H1 (cell line): Measurements from ENCODE around the gene AIRE. TPM values are rescaled to one million over a fixed set of nuclear protein-coding genes. Genes with fewer than 3 reads are reported as not detected.

Experiments
- CTCF ChIA-PET: fragments of 300-600 bp; sonication (Branson Sonifier 250); formaldehyde crosslinking; loops from one replicate; lab custom pipeline; 2021; ENCODE audit not compliant: partially characterized antibody; lab: Charles Lee
- POLR2A ChIA-PET: fragments of 300-600 bp; sonication (Branson Sonifier 250); formaldehyde crosslinking; loops from one replicate; lab custom pipeline; 2021; ENCODE audit warnings: inconsistent platforms; ENCODE audit not compliant: partially characterized antibody; lab: Charles Lee
- DNase-seq, 2 experiments: peaks; one replicate each; pipeline versions ENCODE4 v3.0.0 to v3.0.0-alpha.2; 2010 to 2022; ENCODE audit warnings: low spot score in 2 of 2, low read depth in 1 of 2, mixed read lengths in 1 of 2
- FAIRE-seq: peaks from 2 replicates; lab custom pipeline; 2011; peaks lifted over from hg19 to GRCh38; lab: Jason Lieb, UNC
- H2AFZ ChIP-seq: 2 replicates; pipeline ENCODE4 v1.8.1; 2012; ENCODE audit warnings: low read length, inconsistent platforms
- H2AK5ac ChIP-seq: 2 replicates; pipeline ENCODE4 v1.6.1; 2013; ENCODE audit warnings: low read depth, low read length
- H2BK120ac ChIP-seq: replicated peaks from 2 replicates; pipeline ENCODE3; 2013; ENCODE audit warnings: low read depth, low read length, inconsistent platforms
- H2BK12ac ChIP-seq: 2 replicates; pipeline ENCODE4 v1.6.1; 2013; ENCODE audit warnings: low read depth, low read length
- H2BK15ac ChIP-seq: 2 replicates; pipeline ENCODE4 v1.6.1; 2013; ENCODE audit warnings: low read length
- H2BK20ac ChIP-seq: 2 replicates; pipeline ENCODE4 v1.6.1; 2013; ENCODE audit warnings: low read length
- H2BK5ac ChIP-seq: 2 replicates; pipeline ENCODE4 v1.6.1; 2013; ENCODE audit warnings: low read depth, low read length
- H3K14ac ChIP-seq: 2 replicates; pipeline ENCODE4 v1.6.1; 2013; ENCODE audit warnings: inconsistent platforms; ENCODE audit not compliant: insufficient read length
- H3K18ac ChIP-seq: 2 replicates; pipeline ENCODE4 v1.6.1; 2013; ENCODE audit warnings: low read length; ENCODE audit errors: extremely low read depth
- H3K23ac ChIP-seq: 2 replicates; pipeline ENCODE4 v1.6.1; 2013; ENCODE audit warnings: inconsistent platforms; ENCODE audit not compliant: insufficient read length
- H3K23me2 ChIP-seq: 2 replicates; pipeline ENCODE4 v1.6.1; 2013; ENCODE audit warnings: low read depth, low read length
- H3K27ac ChIP-seq: 2 replicates; pipeline ENCODE4 v1.6.1; 2011; ENCODE audit warnings: low read depth, low read length, inconsistent platforms
- H3K27me3 ChIP-seq, 4 experiments: replicated peaks in 1 of 4; 1 replicate in 1 of 4; 2 replicates in 3 of 4; pipeline versions ENCODE4 v1.6.1 to v1.8.1; 2011 to 2013; ENCODE audit warnings: low read length in 3 of 4, mild to moderate bottlenecking in 3 of 4, inconsistent platforms in 2 of 4, mixed read lengths in 2 of 4, moderate library complexity in 1 of 4; ENCODE audit not compliant: control insufficient read depth in 3 of 4, insufficient read depth in 3 of 4; ENCODE audit errors: extremely low read depth in 1 of 4
- H3K36me3 ChIP-seq, 4 experiments: 2 replicates each; pipeline versions ENCODE4 v1.6.1 to v1.8.1; 2011 to 2013; ENCODE audit warnings: mild to moderate bottlenecking in 4 of 4, low read length in 3 of 4, moderate library complexity in 2 of 4, control low read depth in 1 of 4, inconsistent platforms in 1 of 4; ENCODE audit not compliant: insufficient read depth in 4 of 4, control insufficient read depth in 2 of 4
- H3K4ac ChIP-seq: replicated peaks from 2 replicates; pipeline ENCODE3; 2013; ENCODE audit warnings: low read length, low read depth, mixed read lengths, inconsistent platforms; ENCODE audit not compliant: insufficient read length
- H3K4me1 ChIP-seq, 4 experiments: replicated peaks in 1 of 4; 1 replicate in 1 of 4; 2 replicates in 3 of 4; pipeline versions ENCODE4 v1.6.1 to v1.8.1; 2011 to 2013; ENCODE audit warnings: low read length in 3 of 4, inconsistent platforms in 2 of 4, mixed read lengths in 1 of 4; ENCODE audit not compliant: insufficient read depth in 4 of 4, control insufficient read depth in 3 of 4
- H3K4me2 ChIP-seq, 2 experiments: 2 replicates each; pipeline versions ENCODE4 v1.6.1 to v1.8.1; 2011 to 2013; ENCODE audit warnings: low read depth in 2 of 2, low read length in 2 of 2, control low read depth in 1 of 2, inconsistent platforms in 1 of 2, mild to moderate bottlenecking in 1 of 2; ENCODE audit not compliant: insufficient read depth in 1 of 2
- H3K4me3 ChIP-seq, 4 experiments: fragments of 200-600, 300-600 bp in 1 of 4; sonication (generic), shearing (Covaris generic), sonication (Bioruptor Twin) in 1 of 4; 2 replicates each; pipeline versions ENCODE4 v1.5.1 to v1.8.1; 2011 to 2016; ENCODE audit warnings: low read length in 4 of 4, low read depth in 3 of 4, control low read depth in 2 of 4, inconsistent platforms in 2 of 4, mild to moderate bottlenecking in 2 of 4, mixed read lengths in 1 of 4, moderate library complexity in 1 of 4; ENCODE audit not compliant: insufficient read depth in 2 of 4; ENCODE audit errors: extremely low read depth in 1 of 4
- H3K56ac ChIP-seq: replicated peaks from 2 replicates; pipeline ENCODE3; 2013; ENCODE audit warnings: low read depth, mild to moderate bottlenecking, mixed read lengths, low read length, inconsistent platforms; ENCODE audit not compliant: insufficient read length
- H3K79me1 ChIP-seq: 2 replicates; pipeline ENCODE4 v1.6.1; 2013; ENCODE audit warnings: low read depth, low read length, control low read depth
- H3K79me2 ChIP-seq, 2 experiments: 2 replicates each; pipeline versions ENCODE4 v1.6.1 to v1.8.1; 2012 to 2013; ENCODE audit warnings: low read length in 2 of 2, mild to moderate bottlenecking in 2 of 2, inconsistent platforms in 1 of 2; ENCODE audit not compliant: insufficient read depth in 2 of 2, control insufficient read depth in 1 of 2
- H3K9ac ChIP-seq, 4 experiments: replicated peaks in 1 of 4; 1 replicate in 1 of 4; 2 replicates in 3 of 4; pipeline versions ENCODE4 v1.6.1 to v1.8.1; 2011 to 2013; ENCODE audit warnings: low read depth in 3 of 4, low read length in 3 of 4, control low read depth in 2 of 4, mild to moderate bottlenecking in 2 of 4, moderate library complexity in 2 of 4, inconsistent platforms in 1 of 4; ENCODE audit errors: extremely low read depth in 1 of 4
- H3K9me3 ChIP-seq, 2 experiments: 2 replicates each; pipeline versions ENCODE4 v1.6.1 to v1.8.1; 2012 to 2013; ENCODE audit warnings: mild to moderate bottlenecking in 2 of 2, moderate library complexity in 2 of 2, control low read depth in 1 of 2, inconsistent platforms in 1 of 2, low read depth in 1 of 2, low read length in 1 of 2, mixed read lengths in 1 of 2; ENCODE audit not compliant: insufficient read depth in 2 of 2
- H4K20me1 ChIP-seq, 2 experiments: replicated peaks in 1 of 2; 2 replicates each; pipeline versions ENCODE3 to v1.8.1; 2011 to 2013; ENCODE audit warnings: inconsistent platforms in 2 of 2, low read length in 2 of 2, mild to moderate bottlenecking in 1 of 2; ENCODE audit not compliant: insufficient read depth in 2 of 2, control insufficient read depth in 1 of 2
- H4K5ac ChIP-seq: 2 replicates; pipeline ENCODE4 v1.6.1; 2013; ENCODE audit warnings: low read length, low read depth, mixed read lengths, inconsistent platforms; ENCODE audit not compliant: insufficient read length
- H4K8ac ChIP-seq: 2 replicates; pipeline ENCODE4 v1.8.0; 2013; ENCODE audit warnings: mild to moderate bottlenecking, moderate library complexity, low read length, inconsistent platforms; ENCODE audit not compliant: insufficient read depth; ENCODE audit errors: extremely low read depth
- H4K91ac ChIP-seq: replicated peaks from 2 replicates; pipeline ENCODE3; 2013; ENCODE audit warnings: low read length, mixed read lengths, inconsistent platforms; ENCODE audit not compliant: insufficient read length
- CBX5 ChIP-seq: fragments of 300-800, 300-1000 bp; sonication (generic); IDR thresholded peaks from 2 replicates; pipeline ENCODE4 v1.7.1; 2016; ENCODE audit warnings: antibody characterized with exemption, low read length, low read depth
- JUND ChIP-seq: IDR thresholded peaks from 2 replicates; pipeline ENCODE4 v1.6.1; 2011; ENCODE audit warnings: mild to moderate bottlenecking, improper control_type of control experiment, low read length
- MAFK ChIP-seq: IDR thresholded peaks from 2 replicates; pipeline ENCODE4 v1.6.1; 2012; ENCODE audit warnings: low read depth, mild to moderate bottlenecking, improper control_type of control experiment, low read length
- RNF2 ChIP-seq: fragments of 200-900, 300-1000 bp; sonication (generic); IDR thresholded peaks from 2 replicates; pipeline ENCODE4 v1.7.1; 2016; ENCODE audit warnings: borderline replicate concordance, low read depth, mild to moderate bottlenecking, antibody characterized with exemption, low read length; ENCODE audit not compliant: poor library complexity, severe bottlenecking; ENCODE audit errors: missing control alignments
- SP2 ChIP-seq: IDR thresholded peaks from 2 replicates; pipeline ENCODE4 v1.6.1; 2012; ENCODE audit warnings: mild to moderate bottlenecking, low read length, inconsistent platforms
- TEAD4 ChIP-seq: IDR thresholded peaks from 2 replicates; pipeline ENCODE4 v1.6.1; 2012; ENCODE audit warnings: low read depth, low read length, inconsistent platforms, mixed read lengths
- ZNF274 ChIP-seq: IDR thresholded peaks from 2 replicates; pipeline ENCODE4 v1.7.0; 2012; ENCODE audit warnings: low read length, borderline replicate concordance; ENCODE audit errors: extremely low read depth
- WGBS, 2 experiments: shearing (Covaris generic) in 1 of 2; methylation state at CpG; one replicate each; pipeline versions ENCODE4 v1.1.6 to v1.1.7; 2013 to 2015; ENCODE audit warnings: low lambda C conversion rate in 2 of 2, mixed read lengths in 2 of 2, inconsistent platforms in 1 of 2, low coverage in 1 of 2, missing lambda C conversion rate in 1 of 2; ENCODE audit not compliant: insufficient replicate concordance in 2 of 2, insufficient coverage in 1 of 2, insufficient read length in 1 of 2; ENCODE audit errors: extremely low coverage in 1 of 2, missing lambda C conversion rate in 1 of 2; 5-methylcytosine and 5-hydroxymethylcytosine counted together
- polyA plus RNA-seq, 7 experiments: library from polyadenylated mRNA; depleted of rRNA in 3 of 7; stranded (reverse) in 5 of 7; unstranded in 2 of 7; fragments of >200 nt in 5 of 7; fragments of 200-250 nt in 2 of 7; gene quantifications; 1 replicate in 5 of 7; 2 replicates in 1 of 7; 4 replicates in 1 of 7; pipeline versions ENCODE4 v1.2.1 to v1.2.3, GENCODE V29; 2011 to 2013; ENCODE audit warnings: missing spikeins in 2 of 7, mixed read lengths in 2 of 7
- total RNA-seq: library from RNA; stranded (reverse); fragmentation: NEBNext Ultra II Directional; extraction: Animal tissue kit (Norgen Biotek cat#: 25700); gene quantifications from 2 replicates; pipeline ENCODE4 v1.2.1, GENCODE V29; 2021

The AIRE gene
- total and polyA plus RNA-seq, 2 of the 8 experiments (the other 6 are each of a cell fraction or from before 2014, with no cell fraction given): 0.09 TPM; not detected in 1

DNA sequence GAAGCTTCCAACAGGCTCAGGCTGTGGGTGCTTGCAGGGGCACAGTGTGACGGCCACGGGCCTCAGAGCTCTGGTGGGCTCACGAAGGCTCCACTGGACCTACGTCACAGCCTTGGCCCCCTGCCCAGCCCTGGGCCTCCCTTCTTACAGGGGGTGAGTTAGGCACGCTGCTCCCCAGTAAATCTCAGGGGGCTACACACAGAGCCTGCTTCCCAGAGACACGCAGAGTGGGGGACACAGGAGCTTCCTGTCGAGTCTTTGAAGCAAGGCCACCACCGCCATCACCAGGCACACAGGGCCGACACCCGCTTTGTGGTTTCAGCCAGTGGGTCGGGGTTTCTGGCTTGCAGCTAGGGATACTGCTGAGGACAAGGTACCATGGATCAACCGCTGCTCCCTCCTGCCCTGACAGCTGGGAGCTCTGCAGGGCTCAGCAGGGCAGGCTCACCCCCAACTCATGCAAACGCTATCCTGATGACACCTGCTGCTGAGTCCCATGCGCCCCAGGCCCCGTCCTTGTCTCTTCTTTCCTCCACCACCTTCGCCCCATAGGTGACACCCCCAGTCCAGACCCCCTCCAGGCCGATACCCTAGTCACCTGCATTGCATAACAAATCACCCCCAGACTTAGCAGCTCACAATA is 59.0 kb downstream of the AIRE start:
- WGBS, 2 experiments: 89% methylated on average over 15 of the region's 17 CpGs; no CpG with 5 or more reads in 1 of the 2 experiments
- H2AK5ac ChIP-seq: no peak overlapping the region
- no peak overlapping the region for H3K23ac ChIP-seq
- H3K79me2 ChIP-seq: no peaks in the 10 kb centered on the region
- no peak overlapping the region for H2BK20ac ChIP-seq
- H3K4ac ChIP-seq: no peak overlapping the region
- no peaks in the 10 kb centered on the region for H3K79me1 ChIP-seq
- H3K18ac ChIP-seq: no peak overlapping the region
- no peak overlapping the region for H3K27ac ChIP-seq
- peaks cover 1% of the 10 kb centered on the region; the same call in 1 of the 2 replicates for H3K23me2 ChIP-seq
- H4K91ac ChIP-seq: peak overlapping the region; percentile 72
- no peak overlapping the region for H3K9ac ChIP-seq
- no peak for DNase-seq
- peaks cover 5 to 10% (median 9%) of the 10 kb centered on the region in 4 experiments; a peak in 6 of 7 replicates for H3K27me3 ChIP-seq
- H2BK15ac ChIP-seq: 0 out of 2 replicates have a peak overlapping the region, but pooled peaks have one; percentile 61
- H2BK120ac ChIP-seq: no peak overlapping the region
- no peak overlapping the region for H2BK12ac ChIP-seq
- H2BK5ac ChIP-seq: no peak overlapping the region
- H3K14ac ChIP-seq: no peak overlapping the region
- no peaks in the 10 kb centered on the region for H3K36me3 ChIP-seq
- FAIRE-seq: no peak
- H4K8ac ChIP-seq: peak overlapping the region; percentile 71; the same call in 1 of the 2 replicates
- ChIA-PET POLR2A (interaction anchor here (1.0 to 2.5 kb wide), 2 partner anchors 11 to 16 kb away, joined by 3 to 11 read pairs; no protein-coding TSS in a partner anchor), CTCF (interaction anchor here (0.6 to 2.5 kb wide), 12 partner anchors 14 to 449 kb away, joined by 3 to 11 read pairs (median 4); no protein-coding TSS in a partner anchor)
- no peak overlapping the region for H3K4me3 ChIP-seq
- H3K56ac ChIP-seq: no peak overlapping the region
- no peak overlapping the region for H2AFZ ChIP-seq
- H4K5ac ChIP-seq: no peak overlapping the region
- no peak overlapping the region for H3K4me2 ChIP-seq
- peaks cover 0 to 2% of the 10 kb centered on the region in 2 experiments for H4K20me1 ChIP-seq
- no peaks in the 10 kb centered on the region for H3K9me3 ChIP-seq
- H3K4me1 ChIP-seq: no peaks in the 10 kb centered on the region; a peak in 2 of 7 replicates
- TF ChIP-seq JUND (no peak), ZNF274 (no peak), RNF2 (no peak), SP2 (no peak), CBX5 (no peak), TEAD4 (no peak), MAFK (no peak)
